K562 (cell line): ENCODE results near the gene ZNRF1. TPM values are rescaled to one million over a fixed set of nuclear protein-coding genes. Genes with fewer than 3 reads are reported as not detected.

Experiments used
- CREB3 ChIP-seq: fragments of 450-650 bp; conservative IDR thresholded peaks from 2 replicates; pipeline ENCODE4 v1.6.1; 2016; ENCODE audit warnings: missing genetic modification characterization, low read depth, mild to moderate bottlenecking, missing compliant biosample characterization, moderate library complexity
- FOXA3 ChIP-seq, 2 experiments: fragments of 450-650 bp in 1 of 2; sonication (generic) in 1 of 2; formaldehyde crosslinking; IDR thresholded peaks in 1 of 2; conservative IDR thresholded peaks in 1 of 2; 2 replicates each; pipeline versions ENCODE4 v1.4.0 to v1.8.0; 2020 to 2022; ENCODE audit warnings: mild to moderate bottlenecking in 2 of 2, missing genetic modification reagents in 1 of 2
- GTF2B ChIP-seq: IDR thresholded peaks from 2 replicates; pipeline ENCODE4 v1.6.1; 2011; ENCODE audit not compliant: insufficient read length; ENCODE audit errors: extremely low read depth
- KDM4B ChIP-seq, 2 experiments: fragments of 450-650 bp in 1 of 2; sonication (generic) in 1 of 2; IDR thresholded peaks; 2 replicates each; pipeline ENCODE4 v1.6.1; 2016 to 2017; ENCODE audit warnings: borderline replicate concordance in 2 of 2, antibody characterized with exemption in 1 of 2, low read depth in 1 of 2, mild to moderate bottlenecking in 1 of 2
- NCOA4 ChIP-seq: fragments of 450-650 bp; IDR thresholded peaks from 2 replicates; pipeline ENCODE4 v1.6.1; 2018; ENCODE audit warnings: mild to moderate bottlenecking; ENCODE audit not compliant: partially characterized antibody
- SIRT6 ChIP-seq: IDR thresholded peaks from one replicate; pipeline ENCODE4 v1.6.1; 2012; ENCODE audit warnings: low read depth, mild to moderate bottlenecking, control low read depth, inconsistent platforms, low read length, moderate library complexity
- SMAD3 ChIP-seq: fragments of 450-650 bp; formaldehyde crosslinking; conservative IDR thresholded peaks from 2 replicates; pipeline ENCODE4 v1.4.0; 2020; ENCODE audit warnings: mild to moderate bottlenecking
- SNRNP70 ChIP-seq: fragments of 200-400 bp; formaldehyde crosslinking; optimal IDR thresholded peaks from 2 replicates; pipeline ENCODE3; 2017; ENCODE audit warnings: low read depth, low read length
- SRSF1 ChIP-seq: fragments of 200-400 bp; formaldehyde crosslinking; IDR thresholded peaks from 2 replicates; pipeline ENCODE4 v1.6.1; 2017; ENCODE audit warnings: mild to moderate bottlenecking, low read depth, low read length, moderate library complexity
- TEAD4 ChIP-seq, 2 experiments: sonication (generic) in 1 of 2; formaldehyde crosslinking in 1 of 2; IDR thresholded peaks; 2 replicates each; pipeline versions ENCODE4 v1.6.1 to v1.8.0; 2012 to 2022; ENCODE audit warnings: borderline replicate concordance in 1 of 2, inconsistent platforms in 1 of 2, low read length in 1 of 2, mild to moderate bottlenecking in 1 of 2, missing genetic modification reagents in 1 of 2
- WHSC1 ChIP-seq: IDR thresholded peaks from one replicate; pipeline ENCODE4 v1.6.1; 2012; ENCODE audit warnings: low read length, control low read depth, inconsistent platforms
- YY1 ChIP-seq, 3 experiments: IDR thresholded peaks; 2 replicates each; pipeline ENCODE4 v1.6.1; 2011; ENCODE audit warnings: low read length in 2 of 3, mild to moderate bottlenecking in 2 of 3, moderate library complexity in 2 of 3, borderline replicate concordance in 1 of 3, control low read depth in 1 of 3, low read depth in 1 of 3; ENCODE audit not compliant: insufficient read depth in 3 of 3, insufficient replicate concordance in 2 of 3, control insufficient read depth in 1 of 3, insufficient read length in 1 of 3; ENCODE audit errors: extremely low read depth in 1 of 3
- ZBTB1 ChIP-seq: sonication (generic); formaldehyde crosslinking; IDR thresholded peaks from 2 replicates; pipeline ENCODE4 v1.8.1; 2023; ENCODE audit warnings: missing genetic modification reagents, low read depth, mild to moderate bottlenecking, borderline replicate concordance
- ZFP1 ChIP-seq: fragments of 450-650 bp; formaldehyde crosslinking; IDR thresholded peaks from 2 replicates; pipeline ENCODE4 v1.4.0; 2020; ENCODE audit warnings: mild to moderate bottlenecking, mixed read lengths
- ZNF12 ChIP-seq: sonication (generic); formaldehyde crosslinking; IDR thresholded peaks from 2 replicates; pipeline ENCODE4 v1.4.0; 2020; ENCODE audit warnings: mild to moderate bottlenecking, missing genetic modification reagents
- ZNF41 ChIP-seq: fragments of 250-450 bp; sonication (Bioruptor Pico); conservative IDR thresholded peaks from 2 replicates; pipeline ENCODE4 v1.4.0; 2020; ENCODE audit warnings: mild to moderate bottlenecking
- ZNF444 ChIP-seq: fragments of 250-450 bp; sonication (Bioruptor Pico); IDR thresholded peaks from 2 replicates; pipeline ENCODE4 v1.4.0; 2020; ENCODE audit warnings: mild to moderate bottlenecking, moderate library complexity
- ZNF668 ChIP-seq: fragments of 250-450 bp; sonication (Bioruptor Pico); IDR thresholded peaks from 2 replicates; pipeline ENCODE4 v1.8.0; 2022; ENCODE audit warnings: mild to moderate bottlenecking, inconsistent platforms
- ZNF766 ChIP-seq: fragments of 200-800 bp; sonication (Bioruptor generic); conservative IDR thresholded peaks from 2 replicates; pipeline ENCODE4 v1.6.1; 2016; ENCODE audit warnings: missing genetic modification characterization, missing compliant biosample characterization
- polyA plus RNA-seq, 8 experiments: library from polyadenylated mRNA; depleted of rRNA in 4 of 8; stranded (reverse) in 5 of 8; unstranded in 3 of 8; fragments of >200 nt; fragmentation: Nextera tagmentation in 2 of 8; fragmentation: Illumina TruSeq in 1 of 8; extraction: Ambion mirVana in 2 of 8; extraction: Trizol in 1 of 8; gene quantifications; 2 replicates each; pipeline versions ENCODE4 v1.2.1 to v1.2.3, GENCODE V29; 2011 to 2014; ENCODE audit warnings: inconsistent platforms in 1 of 8, missing spikeins in 1 of 8
- total RNA-seq, 7 experiments: library from RNA; depleted of rRNA in 6 of 7; stranded (reverse); fragments of >200 nt in 6 of 7; fragmentation: Illumina TruSeq in 2 of 7; extraction: Trizol in 2 of 7; gene quantifications; 2 replicates each; pipeline versions ENCODE4 v1.2.1 to v1.2.3, GENCODE V29; 2011 to 2021; ENCODE audit warnings: low replicate concordance in 1 of 7
- TF ChIP-seq, protein P1 (sequence below): fragments of 250-450 bp; sonication (Bioruptor Pico); IDR thresholded peaks from 2 replicates; pipeline ENCODE4 v1.5.0; 2020; ENCODE audit warnings: mild to moderate bottlenecking, borderline replicate concordance
- TF ChIP-seq, protein P2 (sequence below): fragments of 450-650 bp; formaldehyde crosslinking; IDR thresholded peaks from 2 replicates; pipeline ENCODE4 v1.4.0; 2022; ENCODE audit warnings: missing genetic modification characterization

ZNRF1 gene
- total and polyA plus RNA-seq, 9 of the 15 experiments (the other 6 are each of a cell fraction or from before 2014, with no cell fraction given) = 9.5 to 37.7 (median 20.0) TPM

- no peak for TF ChIP-seq ZNF41 (CRISPR knock-in tag)
- TF ChIP-seq, protein P1, sequence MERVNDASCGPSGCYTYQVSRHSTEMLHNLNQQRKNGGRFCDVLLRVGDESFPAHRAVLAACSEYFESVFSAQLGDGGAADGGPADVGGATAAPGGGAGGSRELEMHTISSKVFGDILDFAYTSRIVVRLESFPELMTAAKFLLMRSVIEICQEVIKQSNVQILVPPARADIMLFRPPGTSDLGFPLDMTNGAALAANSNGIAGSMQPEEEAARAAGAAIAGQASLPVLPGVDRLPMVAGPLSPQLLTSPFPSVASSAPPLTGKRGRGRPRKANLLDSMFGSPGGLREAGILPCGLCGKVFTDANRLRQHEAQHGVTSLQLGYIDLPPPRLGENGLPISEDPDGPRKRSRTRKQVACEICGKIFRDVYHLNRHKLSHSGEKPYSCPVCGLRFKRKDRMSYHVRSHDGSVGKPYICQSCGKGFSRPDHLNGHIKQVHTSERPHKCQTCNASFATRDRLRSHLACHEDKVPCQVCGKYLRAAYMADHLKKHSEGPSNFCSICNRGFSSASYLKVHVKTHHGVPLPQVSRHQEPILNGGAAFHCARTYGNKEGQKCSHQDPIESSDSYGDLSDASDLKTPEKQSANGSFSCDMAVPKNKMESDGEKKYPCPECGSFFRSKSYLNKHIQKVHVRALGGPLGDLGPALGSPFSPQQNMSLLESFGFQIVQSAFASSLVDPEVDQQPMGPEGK = no peak
- TF ChIP-seq TEAD4 (IDR thresholded peaks at IDR 0.05; ENCODE audit: low read length) = no peak
- TF ChIP-seq TEAD4 (CRISPR knock-in tag; IDR thresholded peaks at IDR 0.05; ENCODE audit: borderline replicate concordance) = no peak
- TF ChIP-seq SIRT6 = no peak
- TF ChIP-seq, protein P2, sequence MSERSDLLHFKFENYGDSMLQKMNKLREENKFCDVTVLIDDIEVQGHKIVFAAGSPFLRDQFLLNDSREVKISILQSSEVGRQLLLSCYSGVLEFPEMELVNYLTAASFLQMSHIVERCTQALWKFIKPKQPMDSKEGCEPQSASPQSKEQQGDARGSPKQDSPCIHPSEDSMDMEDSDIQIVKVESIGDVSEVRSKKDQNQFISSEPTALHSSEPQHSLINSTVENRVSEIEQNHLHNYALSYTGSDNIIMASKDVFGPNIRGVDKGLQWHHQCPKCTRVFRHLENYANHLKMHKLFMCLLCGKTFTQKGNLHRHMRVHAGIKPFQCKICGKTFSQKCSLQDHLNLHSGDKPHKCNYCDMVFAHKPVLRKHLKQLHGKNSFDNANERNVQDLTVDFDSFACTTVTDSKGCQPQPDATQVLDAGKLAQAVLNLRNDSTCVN (CRISPR knock-in tag) = no peak
- no peak for TF ChIP-seq ZBTB1 (CRISPR knock-in tag)
- no peak for TF ChIP-seq SRSF1
- TF ChIP-seq ZFP1 (CRISPR knock-in tag) = no peak
- TF ChIP-seq KDM4B (IDR thresholded peaks at IDR 0.05; ENCODE audit: borderline replicate concordance in 2 of 2, low read depth in 1 of 2) = no peak
- no peak for TF ChIP-seq CREB3 (tag)
- TF ChIP-seq FOXA3 (CRISPR knock-in tag; conservative IDR thresholded peaks at IDR 0.05 in 1 of 2, IDR thresholded peaks at IDR 0.05 in 1 of 2) = no peak
- no peak for TF ChIP-seq SMAD3 (CRISPR knock-in tag)
- no peak for TF ChIP-seq GTF2B
- TF ChIP-seq WHSC1 = no peak
- no peak for TF ChIP-seq ZNF12 (CRISPR knock-in tag)
- peak; percentile 50; the same call in 1 of the 2 replicates for TF ChIP-seq ZNF766 (CRISPR knock-in tag)
- TF ChIP-seq ZNF444 (CRISPR knock-in tag) = no peak
- TF ChIP-seq NCOA4 = no peak
- no peak for TF ChIP-seq SNRNP70
- TF ChIP-seq ZNF668 (CRISPR knock-in tag) = 0 out of 2 replicates have a peak, but pooled peaks have one; percentile 30
- peak in 1 of 3 experiments; percentile 73 for TF ChIP-seq YY1 (IDR thresholded peaks at IDR 0.05; ENCODE audit: borderline replicate concordance in 1 of 3, control insufficient read depth in 1 of 3, extremely low read depth in 1 of 3, insufficient read depth in 3 of 3, insufficient read length in 1 of 3, insufficient replicate concordance in 2 of 3, low read depth in 1 of 3, low read length in 2 of 3)
Measured at GRCh38 chr16:75053791-75054555, 55.1 kb downstream of the ZNRF1 start (continued).
